Bone marrow (tissue), 2 donors: Measurements from ENCODE around the gene NCBP3.
A peak's percentile ranks its signal among the peaks of the same experiment; 100 is the strongest.
"Not testable (repeated sequence)": the region's sequence is repeated elsewhere in the genome, so short reads cannot be mapped to it uniquely, and the experiment has no call there.

Experiments
- DNase-seq, 2 donors: peaks; one replicate each; lab custom pipeline; 2025; lab: John Stamatoyannopoulos, UW

Gene NCBP3

GRCh38 chr17:3785323-3785722 lies 60.7 kb downstream of the NCBP3 start:
- DNase-seq = not testable (repeated sequence)

- DNase-seq = no peak
These were observed 63.3 kb downstream of the NCBP3 start for GRCh38 chr17:3782751-3783150.

GRCh38 chr17:3780986-3781385 lies 65.1 kb downstream of the NCBP3 start:
- no peak for DNase-seq

- DNase-seq = no peak
These were observed 68.5 kb downstream of the NCBP3 start for GRCh38 chr17:3777366-3778120.

GRCh38 chr17:3773966-3774365 lies 72.1 kb downstream of the NCBP3 start:
- no peak for DNase-seq

GRCh38 chr17:3773511-3773910 lies 72.5 kb downstream of the NCBP3 start:
- DNase-seq = no peak

- DNase-seq = no peak
These were observed 73.3 kb downstream of the NCBP3 start for GRCh38 chr17:3772764-3773163.

GRCh38 chr17:3771140-3771539 lies 74.9 kb downstream of the NCBP3 start:
- DNase-seq = no peak

- DNase-seq = peak in 1 of 2 donors; percentile 85
These were observed 75.6 kb downstream of the NCBP3 start for GRCh38 chr17:3770466-3770865.

GRCh38 chr17:3768769-3769168 lies 77.3 kb downstream of the NCBP3 start:
- DNase-seq = no peak

GRCh38 chr17:3768341-3768740 lies 77.7 kb downstream of the NCBP3 start:
- DNase-seq = no peak

- DNase-seq = no peak
These were observed 79.3 kb downstream of the NCBP3 start for GRCh38 chr17:3766779-3767178.

- DNase-seq = no peak
These were observed 80.1 kb downstream of the NCBP3 start for GRCh38 chr17:3765981-3766380.

- no peak for DNase-seq
These were observed 82.3 kb downstream of the NCBP3 start for GRCh38 chr17:3763777-3764170.

GRCh38 chr17:3762922-3763776 lies 82.9 kb downstream of the NCBP3 start:
- no peak for DNase-seq

GRCh38 chr17:3761918-3762380 lies 84.1 kb downstream of the NCBP3 start:
- DNase-seq = no peak

- DNase-seq = no peak
These were observed 84.8 kb downstream of the NCBP3 start for GRCh38 chr17:3761036-3761917.

GRCh38 chr17:3759597-3760216 lies 86.3 kb downstream of the NCBP3 start:
- no peak for DNase-seq

GRCh38 chr17:3755335-3756030 lies 90.6 kb downstream of the NCBP3 start:
- DNase-seq = no peak

GRCh38 chr17:3754458-3755334 lies 91.3 kb downstream of the NCBP3 start:
- no peak for DNase-seq
